GM18873 (cell line): ENCODE data around the gene KRTAP25-1.

Experiments
- ATAC-seq: cut with Tn5 transposase; IDR thresholded peaks from one replicate; pipeline ENCODE4 v1.9.1; 2021; ENCODE audit warnings: mild to moderate bottlenecking, moderate library complexity, moderate number of reproducible peaks; ENCODE audit not compliant: unreplicated experiment, low FRiP score

KRTAP25-1 gene

GRCh38 chr21:30251781-30252180 lies 37.5 kb downstream of the KRTAP25-1 start:
- no peak for ATAC-seq

GRCh38 chr21:30249936-30250335 lies 39.4 kb downstream of the KRTAP25-1 start:
- ATAC-seq, result no peak

DNA sequence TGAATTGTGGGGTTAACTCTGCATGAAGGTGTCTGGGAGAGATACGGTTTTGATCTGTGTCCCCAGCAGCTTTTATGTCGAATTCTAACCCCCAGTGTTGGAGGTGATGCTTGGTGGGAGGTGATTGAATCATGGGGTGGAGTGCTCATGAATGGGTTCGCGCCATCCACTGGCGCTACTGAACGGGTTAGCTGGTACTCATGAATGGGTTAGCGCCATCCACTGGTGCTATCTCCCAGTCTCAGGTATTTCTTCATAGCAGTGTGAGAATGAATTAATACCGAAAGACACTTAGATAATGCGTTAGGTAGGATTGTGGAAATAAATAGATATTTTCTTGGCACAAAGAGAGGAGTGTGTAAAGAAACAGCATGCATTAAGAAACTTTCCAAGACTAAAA lies 40.5 kb downstream of the KRTAP25-1 start:
- ATAC-seq, result no peak

GRCh38 chr21:30245061-30245460 lies 44.3 kb downstream of the KRTAP25-1 start:
- no peak for ATAC-seq

DNA sequence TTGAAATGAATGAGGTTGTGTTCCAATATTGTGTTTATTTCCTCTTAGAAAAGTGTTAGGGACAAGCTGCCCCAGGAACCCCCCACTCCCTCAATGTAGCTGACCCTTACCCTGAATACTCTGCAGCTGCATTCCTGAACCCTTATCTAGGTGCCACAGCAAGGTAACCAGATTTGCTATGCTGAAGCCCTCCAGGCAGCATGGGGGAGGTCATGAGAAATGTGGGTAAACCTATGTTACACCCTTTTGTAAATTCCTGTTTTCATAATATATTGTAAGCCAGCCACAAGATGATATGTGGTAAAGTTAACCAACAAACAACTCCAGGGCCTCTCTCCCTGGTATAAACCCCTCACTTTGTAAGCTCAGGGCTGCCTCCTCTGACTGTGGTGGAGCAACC lies 45.6 kb downstream of the KRTAP25-1 start:
- no peak for ATAC-seq

DNA sequence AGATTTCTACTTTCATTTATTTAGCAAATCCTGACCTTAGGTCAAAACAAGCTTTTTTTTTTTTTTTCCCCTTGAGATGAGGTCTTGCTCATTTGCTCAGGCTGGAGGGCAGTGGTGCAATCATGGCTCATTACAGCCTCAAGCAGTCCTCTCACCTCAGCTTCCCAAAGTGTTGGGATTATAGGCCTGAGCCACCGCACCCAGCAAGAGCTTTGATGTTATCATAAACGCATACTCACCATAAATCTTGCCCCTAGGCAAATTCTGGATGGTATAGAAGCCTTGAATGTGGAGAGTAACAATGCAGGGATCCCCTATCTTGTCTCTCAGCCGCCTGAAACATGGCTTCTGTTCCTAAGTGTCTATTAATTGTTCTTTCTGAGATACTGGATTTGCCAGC lies 48.7 kb downstream of the KRTAP25-1 start:
- ATAC-seq, result no peak
